ENCODE results near the gene TRIAP1. TPM values are rescaled to one million over a fixed set of nuclear protein-coding genes. Genes with fewer than 3 reads are reported as not detected.
A peak's percentile ranks its signal among the peaks of the same experiment; 100 is the strongest.

The TRIAP1 gene
- total RNA-seq, 2 donors from 2014 or later = 28.9 to 36.2 TPM

DNA sequence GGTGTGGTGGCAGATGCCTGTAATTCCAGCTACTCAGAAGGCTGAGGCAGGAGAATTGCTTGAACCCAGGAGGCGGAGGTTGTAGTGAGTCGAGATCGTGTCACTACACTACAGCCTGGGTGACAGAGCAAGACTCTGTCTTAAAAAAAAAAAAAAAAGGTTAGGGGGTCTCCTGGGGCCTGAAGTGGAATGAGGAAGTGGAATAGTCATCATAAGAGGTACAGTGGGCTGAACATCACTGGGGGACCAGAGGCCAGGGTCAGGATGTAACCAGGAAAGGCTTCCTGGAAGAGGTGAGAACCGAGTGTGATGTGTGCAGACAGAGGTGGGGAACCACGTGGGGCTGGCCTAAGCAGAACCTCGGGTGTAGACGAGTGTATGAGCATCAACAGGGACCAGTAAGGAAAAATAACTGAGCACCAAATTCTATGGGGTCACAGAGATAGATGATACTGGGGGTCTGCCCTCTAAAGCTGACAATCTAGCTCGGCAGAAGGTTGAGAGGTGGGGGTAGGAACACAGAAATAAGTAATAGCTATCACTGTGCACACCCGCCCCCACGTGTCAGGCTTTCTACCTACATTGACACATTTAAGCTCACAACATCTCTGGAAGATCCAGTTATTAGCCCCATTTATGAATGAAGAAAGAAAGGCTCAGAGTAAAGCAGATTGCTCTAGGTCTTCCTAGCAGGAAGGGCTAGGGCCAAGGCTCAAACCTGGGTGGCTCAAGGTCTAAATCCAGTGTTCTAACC is 13.2 kb downstream of the TRIAP1 start:
- Mint-ChIP-seq H3K27ac (peak overlapping the region in 1 of 2 donors; percentile 28), H3K4me3 (no peak overlapping the region), H3K27me3 (peaks cover 2 to 7% of the 10 kb centered on the region in 2 donors), H3K9me3 (no peaks in the 10 kb centered on the region), H3K36me3 (no peaks in the 10 kb centered on the region), H3K4me1 (ENCODE audit: low read depth in 2 of 2) (peaks cover 7 to 13% of the 10 kb centered on the region in 2 donors)
- ATAC-seq = no peak
- DNase-seq (ENCODE audit: low spot score) = no peak

GRCh38 chr12:120429368-120429767 is 16.8 kb downstream of the TRIAP1 start:
- Mint-ChIP-seq H3K36me3 (no peaks in the 10 kb centered on the region), H3K4me3 (no peak overlapping the region), H3K27ac (no peak overlapping the region), H3K27me3 (peaks cover 2 to 7% of the 10 kb centered on the region in 2 donors), H3K4me1 (ENCODE audit: low read depth in 2 of 2) (peaks cover 0 to 6% of the 10 kb centered on the region in 2 donors), H3K9me3 (no peaks in the 10 kb centered on the region)
- ATAC-seq = no peak
- no peak for DNase-seq (ENCODE audit: low spot score)

DNA sequence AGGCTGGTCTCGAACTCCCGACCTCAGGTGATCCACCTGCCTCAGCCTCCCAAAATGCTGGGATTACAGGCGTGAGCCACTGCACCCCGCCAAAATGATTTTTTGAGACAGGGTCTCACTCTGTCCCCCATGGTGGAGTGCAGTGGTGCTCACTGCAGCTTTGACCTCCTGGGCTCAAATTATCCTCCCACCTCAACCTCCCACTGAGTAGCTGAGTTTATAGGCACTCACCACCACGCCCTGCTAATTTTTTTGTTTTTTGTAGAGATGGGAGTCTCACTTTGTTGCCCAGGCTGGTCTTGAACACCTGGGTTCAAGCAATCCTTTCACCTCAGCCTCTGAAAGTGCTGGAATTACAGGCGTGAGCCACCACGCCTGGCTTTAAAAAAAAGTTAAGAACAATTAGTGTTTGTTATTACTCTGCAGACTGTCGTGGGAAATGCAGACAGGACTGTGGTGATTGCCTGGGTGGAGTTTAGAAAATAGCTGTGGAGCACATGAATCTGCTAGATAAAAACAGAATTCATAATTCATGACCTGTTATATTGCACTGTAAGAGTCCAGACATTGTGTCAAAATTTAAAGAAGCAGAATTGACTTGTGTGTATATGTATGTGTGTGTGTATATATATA is 17.5 kb downstream of the TRIAP1 start:
- Mint-ChIP-seq H3K4me1 (ENCODE audit: low read depth in 2 of 2) (peaks cover 0 to 6% of the 10 kb centered on the region in 2 donors), H3K27me3 (peaks cover 2 to 7% of the 10 kb centered on the region in 2 donors), H3K36me3 (no peaks in the 10 kb centered on the region), H3K9me3 (no peaks in the 10 kb centered on the region), H3K27ac (no peak overlapping the region), H3K4me3 (no peak overlapping the region)
- ATAC-seq = no peak
- no peak for DNase-seq (ENCODE audit: low spot score)

DNA sequence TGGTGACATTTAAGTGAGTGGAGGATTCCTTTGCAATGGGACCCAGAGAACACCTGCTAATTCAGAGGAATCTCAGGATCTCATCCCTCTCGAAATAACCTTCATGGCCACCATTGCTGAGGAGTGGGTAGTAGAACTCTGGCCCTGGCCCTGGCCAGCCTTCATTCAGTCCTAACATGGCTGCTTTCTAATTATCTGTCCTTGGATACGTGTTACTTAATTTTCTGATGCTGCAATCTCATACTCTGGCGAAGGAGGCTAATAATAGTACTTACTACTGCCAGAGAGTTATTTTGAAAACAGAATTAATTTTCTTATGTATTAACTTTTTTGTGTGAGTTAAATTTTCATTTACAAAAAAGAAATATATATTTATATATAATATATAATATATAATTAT is 20.4 kb downstream of the TRIAP1 start:
- Mint-ChIP-seq H3K27me3 (peaks cover 5 to 7% of the 10 kb centered on the region in 2 donors), H3K27ac (no peak overlapping the region), H3K4me3 (no peak overlapping the region), H3K4me1 (ENCODE audit: low read depth in 2 of 2) (peaks cover 0 to 3% of the 10 kb centered on the region in 2 donors), H3K36me3 (no peaks in the 10 kb centered on the region), H3K9me3 (no peaks in the 10 kb centered on the region)
- DNase-seq (ENCODE audit: low spot score) (no peak), ATAC-seq (no peak)

GRCh38 chr12:120422892-120423456 is 23.2 kb downstream of the TRIAP1 start:
- no peak for ATAC-seq
- no peak for DNase-seq (ENCODE audit: low spot score)
- Mint-ChIP-seq H3K4me1 (ENCODE audit: low read depth in 2 of 2) (no peaks in the 10 kb centered on the region), H3K4me3 (no peak overlapping the region), H3K9me3 (no peaks in the 10 kb centered on the region), H3K27ac (no peak overlapping the region), H3K36me3 (no peaks in the 10 kb centered on the region), H3K27me3 (peaks cover 0 to 4% of the 10 kb centered on the region in 2 donors)

DNA sequence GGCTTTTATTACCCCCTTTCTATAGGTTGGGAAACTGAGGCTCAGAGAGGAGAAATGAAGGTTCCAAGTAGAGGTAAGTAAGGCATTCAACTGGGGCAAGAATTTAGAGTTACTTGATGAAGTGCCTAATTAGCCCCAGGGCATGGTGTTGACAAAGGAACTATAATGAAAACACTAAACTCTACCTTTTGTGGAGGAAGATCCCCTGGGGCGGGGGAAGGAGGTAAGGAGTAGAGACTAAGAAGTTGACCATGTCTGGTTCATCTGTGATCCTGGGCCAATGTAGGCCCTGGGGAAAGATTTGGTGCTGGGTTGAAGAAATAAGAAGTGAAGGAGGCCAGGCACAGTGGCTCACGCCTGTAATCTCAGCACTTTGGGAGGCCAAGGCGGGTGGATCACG is 24.5 kb downstream of the TRIAP1 start:
- H3K27me3 Mint-ChIP-seq = peaks cover 0 to 6% of the 10 kb centered on the region in 2 donors
- no peaks in the 10 kb centered on the region for H3K36me3 Mint-ChIP-seq
- H3K27ac Mint-ChIP-seq = no peak overlapping the region
- H3K4me3 Mint-ChIP-seq = no peak overlapping the region
- ATAC-seq (no peak), DNase-seq (ENCODE audit: low spot score) (no peak)
- H3K9me3 Mint-ChIP-seq = no peaks in the 10 kb centered on the region
- H3K4me1 Mint-ChIP-seq (ENCODE audit: low read depth in 2 of 2) = no peaks in the 10 kb centered on the region

GRCh38 chr12:120417917-120418580 is 28.1 kb downstream of the TRIAP1 start:
- DNase-seq (ENCODE audit: low spot score) (no peak), ATAC-seq (no peak)
- Mint-ChIP-seq H3K27me3 (peaks cover 0 to 6% of the 10 kb centered on the region in 2 donors), H3K9me3 (no peaks in the 10 kb centered on the region), H3K4me3 (no peak overlapping the region), H3K27ac (no peak overlapping the region), H3K4me1 (ENCODE audit: low read depth in 2 of 2) (no peaks in the 10 kb centered on the region), H3K36me3 (no peaks in the 10 kb centered on the region)

DNA sequence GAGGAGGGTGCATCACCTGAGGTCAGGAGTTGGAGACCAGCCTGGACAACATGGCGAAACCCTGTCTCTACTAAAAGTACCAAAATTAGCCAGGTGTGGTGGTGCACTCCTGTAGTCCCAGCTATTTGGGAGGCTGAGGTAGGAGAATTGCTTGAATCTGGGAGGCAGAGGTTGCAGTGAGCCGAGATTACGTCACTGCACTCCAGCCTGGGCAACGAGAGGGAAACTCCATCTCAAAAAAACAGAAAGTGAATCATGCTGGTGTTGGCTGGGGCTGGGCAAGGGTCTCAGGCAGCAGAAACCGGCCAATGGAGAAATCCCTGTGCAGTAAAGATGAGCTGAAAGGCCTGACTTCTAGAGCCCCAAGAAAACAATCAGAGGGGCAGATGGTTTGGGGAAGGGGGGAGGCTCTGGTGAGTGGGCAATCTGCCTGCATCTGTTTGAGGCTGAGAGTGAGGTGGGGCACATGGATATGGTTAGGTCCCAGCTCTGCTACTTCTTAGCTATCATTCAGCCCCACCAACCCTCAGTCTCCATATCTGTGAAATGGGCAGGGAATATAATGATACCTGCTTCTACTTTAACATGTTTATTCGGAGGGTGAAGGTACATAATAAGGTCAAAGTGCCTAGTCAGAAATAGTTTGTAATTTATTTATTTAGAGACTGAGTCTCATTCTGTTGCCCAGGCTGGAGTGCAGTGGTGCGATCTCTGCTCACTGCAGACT is 29.5 kb downstream of the TRIAP1 start:
- DNase-seq (ENCODE audit: low spot score) = no peak
- H3K9me3 Mint-ChIP-seq = no peaks in the 10 kb centered on the region
- no peak overlapping the region for H3K27ac Mint-ChIP-seq
- no peak for ATAC-seq
- H3K4me1 Mint-ChIP-seq (ENCODE audit: low read depth in 2 of 2) = no peaks in the 10 kb centered on the region
- H3K27me3 Mint-ChIP-seq = peaks cover 6 to 7% of the 10 kb centered on the region in 2 donors
- no peak overlapping the region for H3K4me3 Mint-ChIP-seq
- H3K36me3 Mint-ChIP-seq = no peaks in the 10 kb centered on the region

- no peak overlapping the region for H3K4me3 Mint-ChIP-seq
- DNase-seq (ENCODE audit: low spot score) = no peak
- H3K36me3 Mint-ChIP-seq = no peaks in the 10 kb centered on the region
- no peaks in the 10 kb centered on the region for H3K9me3 Mint-ChIP-seq
- H3K4me1 Mint-ChIP-seq (ENCODE audit: low read depth in 2 of 2) = no peaks in the 10 kb centered on the region
- no peak overlapping the region for H3K27ac Mint-ChIP-seq
- peaks cover 5 to 7% of the 10 kb centered on the region in 2 donors for H3K27me3 Mint-ChIP-seq
- no peak for ATAC-seq
Observed at GRCh38 chr12:120413901-120414695, 32.1 kb downstream of the TRIAP1 start.

DNA sequence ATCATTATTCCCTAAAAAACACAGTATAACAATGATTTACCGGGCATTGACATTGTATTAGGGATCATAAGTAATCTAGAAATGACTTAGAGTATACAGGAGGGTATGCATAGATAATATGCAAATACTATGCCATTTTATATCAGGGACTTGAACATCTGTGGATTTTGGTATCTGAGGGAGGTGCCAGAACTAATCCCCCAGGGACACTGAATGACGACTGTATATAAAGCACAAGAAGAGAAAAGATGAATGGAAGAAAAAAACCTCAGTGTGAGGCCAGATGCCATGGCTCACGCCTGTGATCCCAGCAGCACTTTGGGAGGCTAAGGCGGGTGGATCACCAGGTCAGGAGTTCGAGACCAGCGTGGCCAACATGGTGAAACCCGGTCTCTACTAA is 33.8 kb downstream of the TRIAP1 start:
- H3K27me3 Mint-ChIP-seq = peaks cover 4 to 7% of the 10 kb centered on the region in 2 donors
- H3K9me3 Mint-ChIP-seq = no peaks in the 10 kb centered on the region
- DNase-seq (ENCODE audit: low spot score) = no peak
- no peak for ATAC-seq
- H3K36me3 Mint-ChIP-seq = no peaks in the 10 kb centered on the region
- no peaks in the 10 kb centered on the region for H3K4me1 Mint-ChIP-seq (ENCODE audit: low read depth in 2 of 2)
- H3K4me3 Mint-ChIP-seq = no peak overlapping the region
- no peak overlapping the region for H3K27ac Mint-ChIP-seq

DNA sequence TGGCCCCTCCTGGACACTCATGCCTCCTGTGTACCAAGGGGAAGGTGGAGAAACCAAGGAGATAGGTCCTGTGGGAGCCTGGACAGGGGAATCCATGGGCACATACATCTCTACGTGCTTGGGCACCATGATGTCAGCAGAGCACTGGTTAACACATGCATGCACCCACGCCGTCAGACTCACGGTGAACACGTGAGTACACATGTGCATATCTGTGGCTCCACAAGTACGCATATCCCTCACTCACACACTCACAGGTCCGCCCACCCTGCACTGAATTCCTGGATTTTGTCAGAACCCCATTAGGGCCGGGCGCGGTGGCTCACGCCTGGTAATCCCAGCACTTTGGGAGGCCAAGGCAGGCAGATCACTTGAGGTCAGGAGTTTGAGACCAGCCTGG is 37.4 kb downstream of the TRIAP1 start:
- H3K4me1 Mint-ChIP-seq (ENCODE audit: low read depth in 2 of 2) = no peaks in the 10 kb centered on the region
- H3K27ac Mint-ChIP-seq = no peak overlapping the region
- H3K27me3 Mint-ChIP-seq = peaks cover 2 to 7% of the 10 kb centered on the region in 2 donors
- H3K36me3 Mint-ChIP-seq = no peaks in the 10 kb centered on the region
- no peaks in the 10 kb centered on the region for H3K9me3 Mint-ChIP-seq
- DNase-seq (ENCODE audit: low spot score) (no peak), ATAC-seq (no peak)
- H3K4me3 Mint-ChIP-seq = no peak overlapping the region

GRCh38 chr12:120406553-120406952 is 39.6 kb downstream of the TRIAP1 start:
- no peak for ATAC-seq
- no peaks in the 10 kb centered on the region for H3K27me3 Mint-ChIP-seq
- DNase-seq (ENCODE audit: low spot score) = no peak
- H3K4me3 Mint-ChIP-seq = no peak overlapping the region
- no peaks in the 10 kb centered on the region for H3K36me3 Mint-ChIP-seq
- no peak overlapping the region for H3K27ac Mint-ChIP-seq
- no peaks in the 10 kb centered on the region for H3K4me1 Mint-ChIP-seq (ENCODE audit: low read depth in 2 of 2)
- no peaks in the 10 kb centered on the region for H3K9me3 Mint-ChIP-seq

GRCh38 chr12:120406069-120406468 is 40.1 kb downstream of the TRIAP1 start:
- no peak for ATAC-seq
- Mint-ChIP-seq H3K4me1 (ENCODE audit: low read depth in 2 of 2) (no peaks in the 10 kb centered on the region), H3K36me3 (no peaks in the 10 kb centered on the region), H3K27me3 (no peaks in the 10 kb centered on the region), H3K27ac (no peak overlapping the region), H3K4me3 (no peak overlapping the region), H3K9me3 (no peaks in the 10 kb centered on the region)
- no peak for DNase-seq (ENCODE audit: low spot score)
